ENCODE results near the gene CEP112. TPM values are rescaled to one million over a fixed set of nuclear protein-coding genes. Genes with fewer than 3 reads are reported as not detected.

Gene CEP112
- total and polyA plus RNA-seq, 2 donors (not counting 3 experiments of a cell fraction or from before 2014, with no cell fraction given) = 1.5 to 25.3 TPM

DNA sequence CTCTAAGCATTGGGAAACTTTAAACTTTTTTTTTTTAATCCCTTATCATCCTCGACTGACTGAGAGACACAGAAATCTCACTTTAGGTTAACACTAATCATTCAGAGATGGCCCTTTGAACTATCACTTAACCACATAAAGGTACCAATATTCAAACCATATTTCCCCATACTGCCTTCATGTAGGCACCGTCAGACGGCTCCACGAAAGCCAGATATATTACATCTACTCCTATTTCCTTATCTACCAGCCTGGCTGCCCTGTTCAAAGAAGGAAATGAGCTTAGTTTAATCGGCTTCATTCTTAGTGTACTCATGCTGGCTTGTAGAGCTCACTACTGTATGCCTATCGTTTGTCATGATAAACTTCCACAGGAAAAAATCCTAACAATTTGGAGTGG lies 270.9 kb downstream of the CEP112 start:
- no TSS peak for BruUV-seq (replicated peaks)
- Histone ChIP-seq H4K20me1 (replicated peaks; ENCODE audit: control insufficient read depth, extremely low read depth, insufficient read depth, low read length) (no peaks in the 10 kb centered on the region), H3K27ac (ENCODE audit: insufficient read depth, low read depth, low read length) (no peak overlapping the region), H3K4me3 (replicated peaks in 1 of 3; ENCODE audit: insufficient read depth in 1 of 3, low read depth in 1 of 3, low read length in 3 of 3) (no peak overlapping the region), H2AFZ (ENCODE audit: low read depth, low read length) (no peak overlapping the region), H3K9me1 (replicated peaks; ENCODE audit: control insufficient read depth, extremely low read depth, insufficient read depth, low read length) (peaks cover 3% of the 10 kb centered on the region), H3K9me3 (replicated peaks; ENCODE audit: control insufficient read depth, insufficient read depth, low read length) (no peaks in the 10 kb centered on the region), H3K36me3 (ENCODE audit: control insufficient read depth in 2 of 2, extremely low read depth in 1 of 2, insufficient read depth in 2 of 2, low read length in 2 of 2) (no peaks in the 10 kb centered on the region), H3K79me2 (ENCODE audit: control insufficient read depth, insufficient read depth, low read length) (no peaks in the 10 kb centered on the region), H3K4me2 (ENCODE audit: insufficient read depth, low read length) (no peak overlapping the region), H3K4me1 (ENCODE audit: control insufficient read depth, extremely low read depth, insufficient read depth, low read length) (peaks cover 12% of the 10 kb centered on the region), H3K9ac (replicated peaks; ENCODE audit: extremely low read depth, insufficient read depth, low read length) (no peak overlapping the region), H3K27me3 (ENCODE audit: control insufficient read depth in 2 of 2, insufficient read depth in 2 of 2, low read length in 2 of 2) (no peaks in the 10 kb centered on the region)
- intact Hi-C loops (cut with micrococcal nuclease) = no loop called here
- no peak for FAIRE-seq
- no peak for TF ChIP-seq POLR2A (IDR thresholded peaks at IDR 0.05; ENCODE audit: low read depth, low read length)
- no peak for TF ChIP-seq FOS (IDR thresholded peaks at IDR 0.05; ENCODE audit: borderline replicate concordance, insufficient read depth, low read length)
- no peak for TF ChIP-seq GATA2 (IDR thresholded peaks at IDR 0.05; ENCODE audit: insufficient read depth, insufficient read length, low read depth, low read length)
- TF ChIP-seq, protein P1, sequence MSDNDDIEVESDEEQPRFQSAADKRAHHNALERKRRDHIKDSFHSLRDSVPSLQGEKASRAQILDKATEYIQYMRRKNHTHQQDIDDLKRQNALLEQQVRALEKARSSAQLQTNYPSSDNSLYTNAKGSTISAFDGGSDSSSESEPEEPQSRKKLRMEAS (IDR thresholded peaks at IDR 0.05; ENCODE audit: insufficient read depth, insufficient read length) = no peak
- TF ChIP-seq, protein P2, sequence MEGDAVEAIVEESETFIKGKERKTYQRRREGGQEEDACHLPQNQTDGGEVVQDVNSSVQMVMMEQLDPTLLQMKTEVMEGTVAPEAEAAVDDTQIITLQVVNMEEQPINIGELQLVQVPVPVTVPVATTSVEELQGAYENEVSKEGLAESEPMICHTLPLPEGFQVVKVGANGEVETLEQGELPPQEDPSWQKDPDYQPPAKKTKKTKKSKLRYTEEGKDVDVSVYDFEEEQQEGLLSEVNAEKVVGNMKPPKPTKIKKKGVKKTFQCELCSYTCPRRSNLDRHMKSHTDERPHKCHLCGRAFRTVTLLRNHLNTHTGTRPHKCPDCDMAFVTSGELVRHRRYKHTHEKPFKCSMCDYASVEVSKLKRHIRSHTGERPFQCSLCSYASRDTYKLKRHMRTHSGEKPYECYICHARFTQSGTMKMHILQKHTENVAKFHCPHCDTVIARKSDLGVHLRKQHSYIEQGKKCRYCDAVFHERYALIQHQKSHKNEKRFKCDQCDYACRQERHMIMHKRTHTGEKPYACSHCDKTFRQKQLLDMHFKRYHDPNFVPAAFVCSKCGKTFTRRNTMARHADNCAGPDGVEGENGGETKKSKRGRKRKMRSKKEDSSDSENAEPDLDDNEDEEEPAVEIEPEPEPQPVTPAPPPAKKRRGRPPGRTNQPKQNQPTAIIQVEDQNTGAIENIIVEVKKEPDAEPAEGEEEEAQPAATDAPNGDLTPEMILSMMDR (IDR thresholded peaks at IDR 0.05; ENCODE audit: extremely low read depth in 1 of 2, insufficient read depth in 1 of 2, low read depth in 1 of 2, low read length in 2 of 2) = no peak
- no peak for TF ChIP-seq JUN (IDR thresholded peaks at IDR 0.05; ENCODE audit: borderline replicate concordance, insufficient read depth, insufficient read length, low read depth)
- no peak for TF ChIP-seq MYC (IDR thresholded peaks at IDR 0.05; ENCODE audit: low read depth, low read length)
- ChIA-PET CTCF (interaction anchor here (1.2 kb wide), 1 partner anchor 753 kb away, joined by 4 read pairs; no protein-coding TSS in a partner anchor), POLR2A (no interaction called here)
- no peak for DNase-seq (ENCODE audit: low read depth, low spot score)
- dilution Hi-C loops (cut with MboI; ENCODE audit: extremely low pct_ligation_motif_present, low sequenced_read_pairs) = no loop called here

Data from endothelial cell of umbilical vein (primary cell).